HG02678 (cell line): ENCODE measurements around the gene RNF130.
A peak's percentile ranks its signal among the peaks of the same experiment; 100 is the strongest.

Experiments
- ATAC-seq: cut with Tn5 transposase; IDR thresholded peaks from one replicate; pipeline ENCODE4 v1.9.1; 2021; ENCODE audit warnings: mild to moderate bottlenecking, moderate library complexity; ENCODE audit not compliant: unreplicated experiment

RNF130 gene, protein sequence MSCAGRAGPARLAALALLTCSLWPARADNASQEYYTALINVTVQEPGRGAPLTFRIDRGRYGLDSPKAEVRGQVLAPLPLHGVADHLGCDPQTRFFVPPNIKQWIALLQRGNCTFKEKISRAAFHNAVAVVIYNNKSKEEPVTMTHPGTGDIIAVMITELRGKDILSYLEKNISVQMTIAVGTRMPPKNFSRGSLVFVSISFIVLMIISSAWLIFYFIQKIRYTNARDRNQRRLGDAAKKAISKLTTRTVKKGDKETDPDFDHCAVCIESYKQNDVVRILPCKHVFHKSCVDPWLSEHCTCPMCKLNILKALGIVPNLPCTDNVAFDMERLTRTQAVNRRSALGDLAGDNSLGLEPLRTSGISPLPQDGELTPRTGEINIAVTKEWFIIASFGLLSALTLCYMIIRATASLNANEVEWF

DNA sequence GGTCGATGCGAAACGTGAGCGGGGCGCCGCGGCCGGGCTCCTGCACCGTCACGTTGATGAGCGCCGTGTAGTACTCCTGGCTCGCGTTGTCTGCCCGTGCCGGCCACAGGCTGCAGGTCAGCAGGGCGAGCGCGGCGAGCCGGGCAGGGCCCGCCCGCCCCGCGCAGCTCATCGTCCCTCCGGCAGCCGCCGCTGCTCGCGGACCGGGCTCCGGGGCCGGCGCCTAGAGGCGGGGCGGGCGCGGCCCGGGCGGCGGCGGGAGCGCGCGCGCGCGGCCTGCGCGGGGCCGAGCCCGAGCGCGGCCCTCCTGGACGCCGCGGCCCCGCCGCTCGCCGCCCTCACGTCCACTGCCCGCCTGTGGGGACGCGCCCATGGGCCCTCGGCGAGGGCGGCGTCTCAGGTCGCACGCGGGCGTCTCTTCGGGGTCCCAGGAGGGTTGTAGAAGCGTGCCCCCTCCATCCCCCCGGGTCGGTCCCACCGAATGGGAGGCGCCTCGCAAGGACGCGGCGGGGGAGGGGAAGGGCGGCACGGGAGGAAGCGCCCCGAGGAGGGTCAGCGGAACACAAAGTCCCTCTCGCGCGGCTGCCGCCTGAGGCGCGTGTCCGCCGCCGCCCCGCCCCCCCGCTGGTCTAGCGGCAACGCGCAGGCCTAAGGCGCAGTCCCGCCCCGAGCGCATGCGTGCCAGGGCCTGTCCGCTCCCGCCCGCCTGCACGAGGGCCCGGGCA, at the start of gene RNF130:
TSS of gene RNF130 (minus strand) at position 229 of the 725 bp plus-strand sequence. CDS start at position 172, 57 bp downstream.
- ATAC-seq, result peak; percentile 56

GRCh38 chr5:180120237-180121101, 48.9 kb upstream of the RNF130 start:
- no peak for ATAC-seq

GRCh38 chr5:180119903-180120236, 48.3 kb upstream of the RNF130 start:
- ATAC-seq, result no peak

DNA sequence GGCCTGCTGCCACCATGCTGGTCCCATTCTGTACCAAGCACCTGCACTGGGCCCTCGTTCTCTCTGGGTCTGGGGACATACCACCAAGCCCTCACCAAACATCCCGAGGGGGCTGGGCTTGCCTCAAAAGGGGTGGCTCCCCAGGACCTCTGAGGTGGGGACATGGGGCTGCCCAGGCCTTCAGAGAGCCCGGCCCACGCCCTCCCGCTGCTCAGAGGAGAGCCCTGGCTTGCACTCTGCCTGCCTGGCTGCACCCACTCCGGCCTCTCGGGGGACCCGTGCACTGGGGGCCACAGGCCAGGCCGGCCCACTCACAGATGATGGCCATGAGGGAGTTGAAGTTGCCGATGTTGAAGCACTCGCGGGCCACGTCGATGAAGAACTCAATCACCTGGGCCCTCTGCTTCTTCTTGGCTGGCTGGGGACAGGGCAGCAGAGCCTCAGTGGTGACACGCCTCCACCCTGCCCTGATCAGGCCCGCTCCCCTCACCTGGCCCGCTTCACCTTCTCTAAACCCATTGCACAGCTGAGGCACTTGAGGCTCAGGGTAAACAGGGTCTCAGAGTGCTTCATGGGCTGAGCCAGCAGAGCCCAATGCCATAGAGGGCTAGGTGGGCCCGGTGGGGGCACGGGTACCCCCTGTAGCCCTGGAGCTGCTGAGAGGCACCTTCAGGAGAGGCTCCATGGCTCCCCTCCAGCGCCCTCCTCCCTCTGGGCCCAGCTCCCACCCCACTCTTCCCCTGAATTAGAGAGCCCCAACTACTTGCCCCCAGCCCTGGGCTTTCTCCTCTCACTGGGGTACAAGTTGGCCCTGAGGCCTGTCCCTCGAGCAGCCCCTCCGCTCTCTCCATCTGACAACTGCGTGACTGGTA, 47.7 kb upstream of the RNF130 start:
- no peak for ATAC-seq

DNA sequence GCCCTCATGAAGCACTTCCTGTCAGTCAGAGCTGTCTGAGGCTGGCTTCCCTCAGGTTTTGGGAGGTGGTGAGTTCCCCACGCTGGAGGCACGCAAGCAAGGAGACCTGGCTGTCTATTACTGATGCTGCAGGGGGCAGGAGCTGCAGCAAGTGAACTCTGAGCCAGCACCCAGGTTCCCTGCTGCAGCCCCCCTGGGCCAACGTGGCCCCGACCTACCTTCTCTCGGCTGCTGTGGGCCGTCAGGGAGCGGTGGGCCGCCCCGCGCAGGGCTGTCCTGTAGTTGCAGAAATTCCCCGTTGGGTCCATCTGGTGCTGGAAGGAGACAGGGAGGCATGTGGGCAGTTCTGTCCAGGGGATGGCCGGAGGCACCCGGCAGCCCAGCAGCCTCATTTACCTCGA, 46.8 kb upstream of the RNF130 start:
- no peak for ATAC-seq

GRCh38 chr5:180117000-180117725, 45.6 kb upstream of the RNF130 start:
- ATAC-seq, result no peak

DNA sequence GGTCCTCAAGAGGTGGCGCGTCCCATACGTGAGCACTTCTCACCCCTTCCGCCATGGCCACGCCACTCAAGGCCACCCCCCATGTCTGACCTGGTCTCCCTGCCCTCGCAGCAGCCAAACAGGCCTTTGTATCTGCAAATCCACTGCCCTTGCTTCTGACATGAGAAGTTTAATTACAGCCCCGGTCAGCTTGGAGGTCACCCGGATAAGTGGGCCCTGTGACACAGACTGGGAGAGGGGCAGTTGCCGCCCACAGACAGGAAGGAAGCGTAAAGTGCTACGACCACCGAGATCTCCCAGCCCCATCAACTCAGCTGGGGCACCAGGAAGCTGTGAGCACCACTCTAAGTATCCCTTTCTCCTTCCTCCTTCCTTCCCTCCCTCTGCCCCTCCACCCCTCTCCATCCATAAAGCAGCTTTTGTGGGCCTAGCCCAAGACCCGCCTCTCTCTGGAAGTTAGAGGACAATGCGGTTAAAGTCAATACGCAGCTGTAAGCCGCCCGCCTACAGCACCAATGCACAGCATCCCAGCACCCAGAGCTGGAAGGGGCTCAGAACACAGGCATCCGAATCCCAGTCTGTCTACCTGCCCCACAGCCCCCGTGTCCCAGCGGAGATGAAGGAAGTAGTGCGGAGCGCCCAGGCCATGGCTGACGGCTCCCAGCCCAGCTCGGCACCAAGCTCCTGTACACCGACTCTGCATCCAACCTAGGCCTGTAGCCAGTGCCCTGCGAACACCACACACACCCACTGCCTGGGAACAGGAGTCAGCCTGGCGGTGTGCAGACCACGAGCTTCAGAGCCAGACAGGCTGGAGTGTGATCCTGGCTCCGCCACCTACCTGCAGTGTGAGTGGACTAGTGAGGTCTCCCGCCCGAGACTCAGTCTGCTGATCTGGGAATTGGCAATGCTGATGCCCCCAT, 44.8 kb upstream of the RNF130 start:
- ATAC-seq, result no peak

GRCh38 chr5:180115326-180116076, 43.9 kb upstream of the RNF130 start:
- ATAC-seq, result no peak

DNA sequence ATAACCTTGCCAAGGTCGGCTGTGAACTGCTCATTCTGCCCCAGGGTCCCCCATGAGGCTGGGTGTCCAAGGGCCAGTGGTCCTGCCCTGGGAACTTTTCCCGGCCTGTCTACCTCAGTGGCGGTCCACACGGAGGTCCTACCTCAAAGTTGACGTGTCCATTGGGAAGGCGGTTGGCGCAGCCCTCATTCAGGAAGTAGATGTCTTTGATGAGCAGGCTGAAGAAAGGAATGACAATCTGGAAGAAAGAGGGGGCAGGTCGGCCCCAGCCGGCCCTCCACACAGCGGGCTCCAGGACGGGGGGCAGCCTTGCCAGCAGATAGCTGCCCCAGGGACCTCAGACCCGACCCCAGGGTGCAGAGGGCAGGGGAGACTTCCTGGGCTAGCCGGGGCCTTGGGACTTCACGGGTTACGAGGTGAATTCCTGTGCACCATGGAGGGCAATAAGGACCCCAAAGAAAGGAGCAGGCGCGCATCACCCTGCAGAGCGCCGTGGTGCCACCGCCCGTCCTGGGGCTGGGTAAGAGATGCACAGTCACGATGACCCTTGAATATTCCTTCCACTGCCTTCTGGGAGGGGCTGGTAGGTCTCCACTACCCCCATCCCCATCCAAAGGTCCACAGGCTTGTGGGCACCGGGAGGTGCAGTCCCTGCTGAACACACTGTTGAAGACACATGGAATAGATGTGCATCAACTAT, 42.9 kb upstream of the RNF130 start:
- ATAC-seq, result no peak

GRCh38 chr5:180113660-180114303, 42.2 kb upstream of the RNF130 start:
- ATAC-seq, result no peak

DNA sequence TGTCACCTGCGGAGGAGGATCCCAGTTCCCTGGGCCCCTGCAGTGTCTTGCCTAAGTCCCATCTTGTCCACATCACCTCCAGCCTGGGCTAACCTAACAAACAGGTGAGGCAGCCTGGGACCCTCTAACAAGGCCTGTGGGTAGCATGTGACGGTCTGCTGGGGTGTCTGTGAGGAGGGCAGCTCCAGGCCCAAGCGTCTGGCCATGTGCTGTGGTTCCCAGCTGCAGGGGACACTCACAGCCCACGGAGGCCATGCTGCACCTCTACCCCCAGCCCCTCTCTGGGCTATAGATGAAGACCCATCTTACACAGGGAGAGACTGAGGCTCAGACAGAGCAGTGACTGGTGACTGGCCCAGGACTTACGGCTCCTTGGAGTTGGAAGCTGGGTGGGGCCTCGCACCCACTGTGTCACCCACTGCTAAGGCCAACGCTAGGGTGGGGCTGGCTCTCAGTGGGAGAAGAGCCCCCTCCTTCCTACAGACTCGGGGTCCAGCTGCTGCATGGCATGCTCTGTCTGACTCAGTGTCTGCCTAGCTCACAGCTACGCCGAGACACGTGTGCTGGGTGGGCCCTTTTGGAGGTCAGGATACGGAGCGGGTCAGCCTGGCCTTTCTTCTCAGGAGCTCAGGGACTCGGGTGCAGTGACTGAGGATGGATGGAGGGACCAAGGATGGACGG, 40.8 kb upstream of the RNF130 start:
- no peak for ATAC-seq

DNA sequence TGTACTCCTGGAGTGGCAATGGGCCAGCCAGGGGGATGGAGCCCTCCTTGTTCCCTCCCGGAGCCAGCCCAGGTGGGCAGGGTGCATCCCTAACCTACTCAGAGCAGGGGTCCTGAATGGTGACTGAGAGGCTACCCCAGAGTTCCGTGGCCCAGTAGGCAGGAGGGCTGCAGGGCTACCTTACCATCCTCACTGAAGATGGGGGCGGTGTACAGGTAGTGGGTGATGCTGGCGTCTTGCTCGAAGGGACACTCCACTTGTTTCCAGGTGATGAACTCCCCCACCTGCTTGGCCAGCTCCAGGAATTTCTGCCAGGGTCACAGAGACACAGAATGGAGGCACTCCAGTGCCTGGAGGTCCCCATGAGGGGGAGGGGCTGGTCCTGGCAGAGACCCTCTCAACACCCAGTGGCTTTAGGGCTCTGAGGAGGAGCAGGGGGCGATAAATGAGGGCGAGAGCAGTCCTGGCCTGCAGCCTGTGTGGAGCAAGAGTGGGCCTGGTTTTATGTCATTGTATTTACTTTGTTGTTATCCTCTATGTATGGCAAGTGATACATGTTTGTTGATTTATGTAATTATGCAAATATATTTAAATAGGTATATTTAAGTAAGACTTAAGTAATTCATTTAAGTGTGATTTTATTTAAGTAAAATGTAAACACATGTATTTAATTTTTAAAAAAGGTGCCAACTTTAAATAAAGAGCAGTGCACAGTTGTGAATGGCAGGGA, 39.9 kb upstream of the RNF130 start:
- ATAC-seq, result no peak

DNA sequence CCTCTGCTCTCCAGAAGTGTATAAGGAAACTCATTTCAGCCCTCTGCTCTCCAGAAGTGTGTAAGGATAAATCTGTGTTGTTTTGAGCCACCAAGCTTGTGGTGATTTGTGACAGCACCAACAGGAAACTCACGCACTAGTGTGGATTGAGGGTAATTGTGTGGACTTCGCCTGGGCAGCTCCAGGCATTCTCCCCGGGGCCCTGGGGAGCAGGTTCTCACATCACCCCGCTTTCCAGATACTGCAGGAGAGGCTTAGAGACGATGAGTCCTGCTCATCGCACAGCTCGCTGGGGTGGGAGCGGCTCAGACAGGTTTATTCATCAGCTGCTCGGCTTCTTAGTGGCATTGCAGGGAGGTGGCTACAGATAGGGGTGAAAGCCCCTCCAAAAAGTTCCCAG, 38.4 kb upstream of the RNF130 start:
- ATAC-seq, result no peak

GRCh38 chr5:180107005-180107404, 35.4 kb upstream of the RNF130 start:
- no peak for ATAC-seq

DNA sequence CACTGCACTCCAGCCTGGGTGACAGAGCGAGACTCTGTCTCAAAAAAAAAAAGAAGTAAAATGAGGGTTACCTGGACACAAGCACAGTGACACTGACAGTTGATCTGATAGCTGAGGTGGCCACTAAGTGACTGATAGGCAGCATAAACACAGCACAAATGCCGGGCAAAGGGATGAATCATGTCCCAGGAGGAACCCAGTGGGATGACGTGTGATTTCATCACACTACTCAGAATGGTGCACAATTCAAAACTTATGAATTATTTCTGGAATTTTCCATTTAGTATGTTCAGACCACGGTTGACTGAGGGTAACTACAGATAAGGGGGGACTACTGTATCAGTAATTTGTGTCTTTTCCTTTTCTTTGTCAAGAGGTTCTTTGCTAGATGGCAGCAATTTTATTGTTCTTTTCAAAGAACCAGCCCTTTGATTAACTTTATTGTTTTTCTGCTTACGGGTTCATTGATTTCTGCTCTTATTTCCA, 34.3 kb upstream of the RNF130 start:
- no peak for ATAC-seq

- no peak for ATAC-seq
Observed at GRCh38 chr5:180104168-180104530, 32.6 kb upstream of the RNF130 start.
